ENCODE measurements around the gene CREB3L2.
"Not testable (repeated sequence)": the region's sequence is repeated elsewhere in the genome, so short reads cannot be mapped to it uniquely, and the experiment has no call there.

CREB3L2 gene

GRCh38 chr7:137919987-137920386 lies 81.9 kb downstream of the CREB3L2 start:
- H3K27ac ChIP-seq: no peak overlapping the region
- no peak for TF ChIP-seq ZFX (IDR thresholded peaks at IDR 0.05; ENCODE audit: borderline replicate concordance)
- no peak for TF ChIP-seq CTCF (IDR thresholded peaks at IDR 0.05)

- TF ChIP-seq CTCF (IDR thresholded peaks at IDR 0.05) (no peak), ZFX (IDR thresholded peaks at IDR 0.05; ENCODE audit: borderline replicate concordance) (no peak)
- no peak overlapping the region for H3K27ac ChIP-seq
These were observed 84.8 kb downstream of the CREB3L2 start for GRCh38 chr7:137916980-137917645.

- no peak overlapping the region for H3K27ac ChIP-seq
These were observed 85.3 kb downstream of the CREB3L2 start for GRCh38 chr7:137916564-137916963.

GRCh38 chr7:137915266-137915665 lies 86.6 kb downstream of the CREB3L2 start:
- TF ChIP-seq CTCF (IDR thresholded peaks at IDR 0.05) (no peak), ZFX (IDR thresholded peaks at IDR 0.05; ENCODE audit: borderline replicate concordance) (no peak)
- no peak overlapping the region for H3K27ac ChIP-seq

More at GRCh38 chr7:137916564-137916963, 85.3 kb downstream of the CREB3L2 start:
- TF ChIP-seq CTCF (IDR thresholded peaks at IDR 0.05) (no peak), ZFX (IDR thresholded peaks at IDR 0.05; ENCODE audit: borderline replicate concordance) (no peak)

GRCh38 chr7:137913985-137914384 lies 87.9 kb downstream of the CREB3L2 start:
- TF ChIP-seq CTCF (IDR thresholded peaks at IDR 0.05) (no peak), ZFX (IDR thresholded peaks at IDR 0.05; ENCODE audit: borderline replicate concordance) (no peak)
- H3K27ac ChIP-seq: no peak overlapping the region

- no peak for TF ChIP-seq CTCF (IDR thresholded peaks at IDR 0.05)
- TF ChIP-seq ZFX (IDR thresholded peaks at IDR 0.05; ENCODE audit: borderline replicate concordance): no peak
- no peak overlapping the region for H3K27ac ChIP-seq
These were observed 92.8 kb downstream of the CREB3L2 start for GRCh38 chr7:137909042-137909441.

GRCh38 chr7:137908106-137908505 lies 93.8 kb downstream of the CREB3L2 start:
- TF ChIP-seq ZFX (IDR thresholded peaks at IDR 0.05; ENCODE audit: borderline replicate concordance) (no peak), CTCF (IDR thresholded peaks at IDR 0.05) (no peak)
- H3K27ac ChIP-seq: no peak overlapping the region

GRCh38 chr7:137906636-137907035 lies 95.2 kb downstream of the CREB3L2 start:
- not testable (repeated sequence) for H3K27ac ChIP-seq
